ENCODE data around the gene LFNG.

Gene LFNG

GRCh38 chr7:2572101-2572842 is 52.7 kb downstream of the LFNG start:
- DNase-seq (ENCODE audit: low read depth), result no peak

DNA sequence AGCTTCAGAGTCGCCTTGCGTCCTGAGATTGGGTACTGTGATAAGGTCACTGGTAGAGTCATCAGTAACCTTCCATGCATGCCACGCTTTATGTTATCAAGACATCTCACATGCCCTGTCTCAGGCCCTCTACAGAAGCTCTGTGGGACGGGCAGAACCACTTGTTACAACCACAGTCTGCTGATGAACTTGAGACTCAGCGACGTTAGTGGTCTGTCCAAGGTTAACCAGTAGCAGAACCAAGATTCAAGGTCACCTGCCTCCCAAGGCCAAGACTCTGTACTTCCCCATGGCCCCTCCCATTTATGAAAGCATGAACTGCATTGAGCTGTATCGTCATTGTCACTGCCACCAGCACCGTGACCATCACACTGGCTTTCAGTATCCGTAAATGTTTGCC is 54.2 kb downstream of the LFNG start:
- no peak for DNase-seq (ENCODE audit: low read depth)

DNA sequence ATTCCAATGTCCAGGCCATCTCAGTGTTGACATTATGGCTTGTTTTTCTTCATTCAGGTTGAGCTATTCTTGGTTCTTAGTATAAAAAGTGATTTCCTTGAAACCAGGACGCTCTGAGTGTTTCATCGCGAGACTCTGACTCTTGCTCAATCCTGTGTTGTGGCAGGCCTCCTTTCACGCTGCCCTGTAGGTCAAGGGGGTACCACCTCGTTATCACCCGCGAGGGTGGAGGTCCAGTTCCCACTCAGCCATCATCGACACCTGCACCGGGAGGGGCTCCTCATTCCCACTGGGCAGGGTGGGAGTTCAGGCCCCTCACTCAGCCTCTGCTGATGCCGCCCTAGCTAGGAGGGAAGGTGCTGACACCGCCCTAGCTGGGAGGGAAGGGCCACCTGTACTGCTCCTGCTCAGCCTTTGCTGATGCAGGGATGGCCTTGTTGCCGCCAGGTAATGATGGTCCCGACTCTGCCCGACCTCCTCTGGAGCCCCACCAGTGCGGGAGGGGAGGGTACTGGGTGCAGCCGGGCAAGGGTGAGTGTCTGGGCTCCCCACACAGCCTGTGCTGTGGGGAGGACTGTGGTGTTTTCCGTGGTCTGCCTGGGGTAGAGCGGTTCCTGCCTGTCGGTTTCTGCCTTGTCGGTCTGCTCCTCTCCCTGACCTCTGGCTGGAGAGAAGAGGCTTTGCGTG is 55.6 kb downstream of the LFNG start:
- DNase-seq (ENCODE audit: low read depth), result no peak

- DNase-seq (ENCODE audit: low read depth), result no peak
Measured at GRCh38 chr7:2575733-2576340, 56.3 kb downstream of the LFNG start.

DNA sequence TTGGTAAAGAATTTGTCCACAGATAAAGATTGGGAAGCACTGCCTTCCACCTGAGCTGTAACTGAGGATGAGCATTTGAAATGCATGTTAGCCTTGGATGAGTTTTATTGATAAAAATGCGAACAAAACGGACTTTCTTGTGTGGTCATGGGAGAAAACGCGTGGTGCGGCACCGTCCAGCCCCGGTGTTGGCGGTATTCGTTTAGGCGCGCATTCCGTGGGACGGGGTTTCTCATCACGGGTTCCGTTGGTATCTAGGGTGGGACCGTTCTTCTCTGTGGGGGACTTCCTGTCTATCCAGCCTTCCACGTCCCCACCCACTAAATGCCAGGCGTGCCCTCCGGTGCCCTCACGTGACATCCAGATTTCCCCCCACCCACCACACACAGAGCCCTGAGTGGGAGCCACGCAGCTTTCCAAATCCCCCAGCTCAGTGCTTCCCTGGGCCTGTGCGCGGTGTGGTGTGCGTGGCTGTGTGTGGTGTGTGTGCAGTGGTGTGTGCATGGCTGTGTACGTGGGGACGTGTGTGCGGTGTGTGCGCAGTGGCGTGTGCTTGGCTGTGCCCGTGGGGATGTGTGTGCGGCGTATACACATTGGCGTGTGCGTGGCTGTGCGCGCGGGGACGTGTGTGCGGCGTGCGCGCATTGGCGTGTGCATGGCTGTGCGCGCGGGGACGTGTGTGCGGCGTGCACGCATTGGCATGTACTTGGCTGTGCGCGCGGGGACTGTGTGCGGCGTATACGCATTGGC is 57.3 kb downstream of the LFNG start:
- DNase-seq (ENCODE audit: low read depth), result no peak
